K562 (cell line): ENCODE data around the gene PALS1. TPM values are rescaled to one million over a fixed set of nuclear protein-coding genes. Genes with fewer than 3 reads are reported as not detected.

ENCODE experiments used
- DDX20 ChIP-seq: fragments of 450-650 bp; IDR thresholded peaks from 2 replicates; pipeline ENCODE4 v1.6.1; 2016; ENCODE audit warnings: missing genetic modification characterization, low read depth, mild to moderate bottlenecking, missing compliant biosample characterization, moderate library complexity
- GABPB2 ChIP-seq: fragments of 250-450 bp; sonication (Bioruptor Pico); conservative IDR thresholded peaks from 2 replicates; pipeline ENCODE4 v1.5.1; 2021; ENCODE audit warnings: mild to moderate bottlenecking
- GATA2 ChIP-seq: sonication (generic); formaldehyde crosslinking; IDR thresholded peaks from 2 replicates; pipeline ENCODE4 v1.4.0; 2020; ENCODE audit warnings: mild to moderate bottlenecking, missing genetic modification reagents
- MED1 ChIP-seq: sonication (generic); formaldehyde crosslinking; IDR thresholded peaks from 2 replicates; pipeline ENCODE4 v1.8.1; 2023; ENCODE audit warnings: missing genetic modification reagents, borderline replicate concordance
- RAD21 ChIP-seq, 2 experiments: fragments of 250-450 bp in 1 of 2; fragments of 450-650 bp in 1 of 2; sonication (Bioruptor Pico) in 1 of 2; formaldehyde crosslinking in 1 of 2; IDR thresholded peaks in 1 of 2; conservative IDR thresholded peaks in 1 of 2; 2 replicates each; pipeline versions ENCODE4 v1.4.0 to v1.8.0; 2020 to 2022; ENCODE audit warnings: mild to moderate bottlenecking in 2 of 2, moderate library complexity in 1 of 2
- RHOXF2B ChIP-seq: fragments of 250-450 bp; sonication (Bioruptor Pico); conservative IDR thresholded peaks from 2 replicates; pipeline ENCODE4 v1.5.1; 2021
- TCF3 ChIP-seq: sonication (generic); formaldehyde crosslinking; IDR thresholded peaks from 2 replicates; pipeline ENCODE4 v1.4.0; 2020; ENCODE audit warnings: mild to moderate bottlenecking, missing genetic modification reagents
- TCF7 ChIP-seq: sonication (generic); IDR thresholded peaks from 2 replicates; pipeline ENCODE4 v1.6.1; 2016; ENCODE audit warnings: antibody characterized with exemption, borderline replicate concordance
- TSHZ1 ChIP-seq: fragments of 250-450 bp; sonication (Bioruptor Pico); IDR thresholded peaks from 2 replicates; pipeline ENCODE4 v1.4.0; 2020; ENCODE audit warnings: mild to moderate bottlenecking, moderate library complexity
- VEZF1 ChIP-seq: fragments of 200-800 bp; sonication (Bioruptor generic); IDR thresholded peaks from 2 replicates; pipeline ENCODE4 v1.6.1; 2017; ENCODE audit warnings: missing genetic modification characterization, missing compliant biosample characterization
- ZNF146 ChIP-seq: IDR thresholded peaks from one replicate; pipeline ENCODE4 v1.6.1; 2018; ENCODE audit warnings: missing compliant biosample characterization; ENCODE audit not compliant: unreplicated experiment
- ZNF217 ChIP-seq: sonication (generic); formaldehyde crosslinking; IDR thresholded peaks from 2 replicates; pipeline ENCODE4 v1.8.0; 2022; ENCODE audit warnings: mild to moderate bottlenecking, missing genetic modification reagents
- ZNF354B ChIP-seq: fragments of 250-450 bp; sonication (Bioruptor Pico); IDR thresholded peaks from 2 replicates; pipeline ENCODE4 v1.4.0; 2020
- ZNF592 ChIP-seq: fragments of 450-650 bp; IDR thresholded peaks from 2 replicates; pipeline ENCODE4 v1.6.1; 2017; ENCODE audit warnings: antibody characterized with exemption, mild to moderate bottlenecking
- polyA plus RNA-seq, 8 experiments: library from polyadenylated mRNA; depleted of rRNA in 4 of 8; stranded (reverse) in 5 of 8; unstranded in 3 of 8; fragments of >200 nt; fragmentation: Nextera tagmentation in 2 of 8; fragmentation: Illumina TruSeq in 1 of 8; extraction: Ambion mirVana in 2 of 8; extraction: Trizol in 1 of 8; gene quantifications; 2 replicates each; pipeline versions ENCODE4 v1.2.1 to v1.2.3, GENCODE V29; 2011 to 2014; ENCODE audit warnings: inconsistent platforms in 1 of 8, missing spikeins in 1 of 8
- total RNA-seq, 7 experiments: library from RNA; depleted of rRNA in 6 of 7; stranded (reverse); fragments of >200 nt in 6 of 7; fragmentation: Illumina TruSeq in 2 of 7; extraction: Trizol in 2 of 7; gene quantifications; 2 replicates each; pipeline versions ENCODE4 v1.2.1 to v1.2.3, GENCODE V29; 2011 to 2021; ENCODE audit warnings: low replicate concordance in 1 of 7
- TF ChIP-seq, protein P1 (sequence below), 2 experiments: fragments of 250-450 bp in 1 of 2; fragments of 450-650 bp in 1 of 2; sonication (Bioruptor Pico) in 1 of 2; IDR thresholded peaks; 2 replicates each; pipeline versions ENCODE4 v1.6.1 to v1.8.0; 2016 to 2021; ENCODE audit warnings: mild to moderate bottlenecking in 2 of 2, moderate library complexity in 2 of 2, missing compliant biosample characterization in 1 of 2, missing genetic modification characterization in 1 of 2
- TF ChIP-seq, protein P2 (sequence below): fragments of 450-650 bp; IDR thresholded peaks from 2 replicates; pipeline ENCODE4 v1.6.1; 2016

PALS1 gene
- total and polyA plus RNA-seq, 9 of the 15 experiments (the other 6 are each of a cell fraction or from before 2014, with no cell fraction given): 4.1 to 9.9 (median 7.2) TPM

- TF ChIP-seq TSHZ1 (CRISPR knock-in tag) (no peak), ZNF592 (0 out of 2 replicates have a peak, but pooled peaks have one; percentile 39), GATA2 (CRISPR knock-in tag) (no peak), TCF7 (no peak), ZNF217 (CRISPR knock-in tag) (no peak), RAD21 (CRISPR knock-in tag; conservative IDR thresholded peaks at IDR 0.05 in 1 of 2, IDR thresholded peaks at IDR 0.05 in 1 of 2) (no peak), DDX20 (tag) (no peak), VEZF1 (no peak), ZNF354B (no peak), ZNF146 (CRISPR knock-in tag) (no peak), TCF3 (CRISPR knock-in tag) (no peak), MED1 (CRISPR knock-in tag) (no peak), GABPB2 (CRISPR knock-in tag) (no peak), RHOXF2B (CRISPR knock-in tag) (no peak)
- TF ChIP-seq, protein P1, sequence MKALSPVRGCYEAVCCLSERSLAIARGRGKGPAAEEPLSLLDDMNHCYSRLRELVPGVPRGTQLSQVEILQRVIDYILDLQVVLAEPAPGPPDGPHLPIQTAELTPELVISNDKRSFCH (CRISPR knock-in tag; IDR thresholded peaks at IDR 0.05): no peak
- TF ChIP-seq, protein P1 (tag; IDR thresholded peaks at IDR 0.05): 0 out of 2 replicates have a peak, but pooled peaks have one; percentile 53
- TF ChIP-seq, protein P2, sequence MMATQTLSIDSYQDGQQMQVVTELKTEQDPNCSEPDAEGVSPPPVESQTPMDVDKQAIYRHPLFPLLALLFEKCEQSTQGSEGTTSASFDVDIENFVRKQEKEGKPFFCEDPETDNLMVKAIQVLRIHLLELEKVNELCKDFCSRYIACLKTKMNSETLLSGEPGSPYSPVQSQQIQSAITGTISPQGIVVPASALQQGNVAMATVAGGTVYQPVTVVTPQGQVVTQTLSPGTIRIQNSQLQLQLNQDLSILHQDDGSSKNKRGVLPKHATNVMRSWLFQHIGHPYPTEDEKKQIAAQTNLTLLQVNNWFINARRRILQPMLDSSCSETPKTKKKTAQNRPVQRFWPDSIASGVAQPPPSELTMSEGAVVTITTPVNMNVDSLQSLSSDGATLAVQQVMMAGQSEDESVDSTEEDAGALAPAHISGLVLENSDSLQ: peak; percentile 35; the same call in 1 of the 2 replicates
Observed at GRCh38 chr14:67268426-67269150, 27.4 kb downstream of the PALS1 start (continued).
